Fibroblast of lung (primary cell): Measurements from ENCODE around the gene SRA1. TPM values are rescaled to one million over a fixed set of nuclear protein-coding genes. Genes with fewer than 3 reads are reported as not detected.
A peak's percentile ranks its signal among the peaks of the same experiment; 100 is the strongest.

Experiments
- DNase-seq, 2 donors: peaks; one replicate each; pipeline versions ENCODE4 v3.0.0 to v3.0.0-alpha.2; 2010; ENCODE audit warnings: low read depth in 2 of 2
- H2AFZ ChIP-seq: 2 replicates; pipeline ENCODE4 v1.5.1; 2012; ENCODE audit warnings: low read length, control low read depth, inconsistent platforms
- H3K27ac ChIP-seq: 2 replicates; pipeline ENCODE4 v1.5.1; 2011; ENCODE audit warnings: low read length, control low read depth; ENCODE audit not compliant: insufficient read depth
- H3K27me3 ChIP-seq: 2 replicates; pipeline ENCODE4 v1.5.1; 2011; ENCODE audit warnings: mild to moderate bottlenecking, low read length; ENCODE audit not compliant: control insufficient read depth, insufficient read depth
- H3K36me3 ChIP-seq: 2 replicates; pipeline ENCODE4 v1.5.1; 2011; ENCODE audit warnings: low read length; ENCODE audit not compliant: control insufficient read depth, insufficient read depth
- H3K4me1 ChIP-seq: 2 replicates; pipeline ENCODE4 v1.5.1; 2011; ENCODE audit warnings: low read length; ENCODE audit not compliant: control insufficient read depth, insufficient read depth; ENCODE audit errors: extremely low read depth
- H3K4me2 ChIP-seq: 2 replicates; pipeline ENCODE4 v1.5.1; 2011; ENCODE audit warnings: low read length, control low read depth; ENCODE audit not compliant: insufficient read depth; ENCODE audit errors: extremely low read depth
- H3K4me3 ChIP-seq, 4 experiments: fragments of 200-600 bp in 1 of 4; sonication (generic) in 1 of 4; replicated peaks in 1 of 4; 2 replicates each; pipeline ENCODE4 v1.5.1; 2011 to 2016; ENCODE audit warnings: low read length in 4 of 4, low read depth in 3 of 4, mild to moderate bottlenecking in 3 of 4, control low read depth in 2 of 4, inconsistent platforms in 1 of 4, mixed read lengths in 1 of 4; ENCODE audit not compliant: insufficient read depth in 1 of 4; ENCODE audit errors: control extremely low read depth in 1 of 4
- H3K79me2 ChIP-seq: 2 replicates; pipeline ENCODE4 v1.5.1; 2012; ENCODE audit warnings: mild to moderate bottlenecking, low read length, inconsistent platforms; ENCODE audit not compliant: control insufficient read depth, insufficient read depth
- H3K9ac ChIP-seq: 2 replicates; pipeline ENCODE4 v1.5.1; 2011; ENCODE audit warnings: mild to moderate bottlenecking, low read length, control low read depth; ENCODE audit not compliant: insufficient read depth
- H3K9me3 ChIP-seq: 2 replicates; pipeline ENCODE4 v1.5.1; 2012; ENCODE audit warnings: low read depth, low read length; ENCODE audit not compliant: control insufficient read depth, insufficient read depth
- H4K20me1 ChIP-seq: 2 replicates; pipeline ENCODE4 v1.5.1; 2011; ENCODE audit warnings: low read length; ENCODE audit not compliant: control insufficient read depth, insufficient read depth; ENCODE audit errors: extremely low read depth
- EZH2 ChIP-seq: IDR thresholded peaks from 2 replicates; pipeline ENCODE4 v1.5.1; 2012; ENCODE audit warnings: low read length, control low read depth, mild to moderate bottlenecking; ENCODE audit errors: missing control alignments
- polyA plus RNA-seq, 2 donors: library from polyadenylated mRNA; depleted of rRNA in 1 of 2; stranded (reverse) in 1 of 2; unstranded in 1 of 2; fragments of >200 nt; gene quantifications; 2 replicates each; pipeline ENCODE4 v1.2.1, GENCODE V29; 2011 to 2012; ENCODE audit warnings: missing spikeins in 1 of 2
- total RNA-seq: library from RNA; depleted of rRNA; stranded (reverse); fragments of >200 nt; gene quantifications from 2 replicates; pipeline ENCODE4 v1.2.1, GENCODE V29; 2014
- TF ChIP-seq, protein P1 (sequence below), 2 donors: IDR thresholded peaks in 1 of 2; conservative IDR thresholded peaks in 1 of 2; 1 replicate in 1 of 2; 2 replicates in 1 of 2; pipeline ENCODE4 v1.5.1; 2011 to 2012; ENCODE audit warnings: low read length in 2 of 2, control low read depth in 1 of 2, inconsistent platforms in 1 of 2, low read depth in 1 of 2, mild to moderate bottlenecking in 1 of 2

The SRA1 gene
- total and polyA plus RNA-seq, 2 donors (not counting 1 experiment from before 2014, with no cell fraction given) = 39.1 to 55.5 TPM

DNA sequence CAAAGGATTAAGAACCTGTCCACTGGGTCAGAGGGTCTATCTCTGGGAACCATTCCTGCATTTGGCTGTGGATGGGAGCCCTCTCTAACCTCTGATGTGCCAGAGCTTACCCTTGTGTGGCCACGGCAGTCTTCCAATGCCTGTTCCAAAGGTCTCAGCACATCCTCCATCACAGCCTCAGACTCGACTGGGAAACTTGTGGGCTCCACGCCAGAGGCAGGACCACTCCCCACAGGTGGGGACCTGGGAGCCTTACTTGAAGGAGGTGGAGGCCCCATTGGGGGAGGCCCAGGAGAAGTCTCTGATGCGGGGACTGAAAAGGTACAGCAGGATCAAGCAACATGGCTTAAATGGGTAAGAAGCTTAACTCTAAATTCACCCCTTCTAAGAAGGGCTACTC lies 5.4 kb downstream of the SRA1 start:
- H3K27me3 ChIP-seq = no peaks in the 10 kb centered on the region
- no peak for DNase-seq
- H3K9me3 ChIP-seq = no peaks in the 10 kb centered on the region
- H3K4me2 ChIP-seq = no peak overlapping the region
- H3K27ac ChIP-seq = no peak overlapping the region
- H3K4me1 ChIP-seq = peaks cover 15% of the 10 kb centered on the region
- H3K36me3 ChIP-seq = peaks cover 21% of the 10 kb centered on the region
- peaks cover 38% of the 10 kb centered on the region for H3K79me2 ChIP-seq
- H3K9ac ChIP-seq = no peak overlapping the region
- H3K4me3 ChIP-seq = no peak overlapping the region
- H4K20me1 ChIP-seq = peaks cover 2% of the 10 kb centered on the region
- H2AFZ ChIP-seq = no peak overlapping the region
- TF ChIP-seq, protein P1, sequence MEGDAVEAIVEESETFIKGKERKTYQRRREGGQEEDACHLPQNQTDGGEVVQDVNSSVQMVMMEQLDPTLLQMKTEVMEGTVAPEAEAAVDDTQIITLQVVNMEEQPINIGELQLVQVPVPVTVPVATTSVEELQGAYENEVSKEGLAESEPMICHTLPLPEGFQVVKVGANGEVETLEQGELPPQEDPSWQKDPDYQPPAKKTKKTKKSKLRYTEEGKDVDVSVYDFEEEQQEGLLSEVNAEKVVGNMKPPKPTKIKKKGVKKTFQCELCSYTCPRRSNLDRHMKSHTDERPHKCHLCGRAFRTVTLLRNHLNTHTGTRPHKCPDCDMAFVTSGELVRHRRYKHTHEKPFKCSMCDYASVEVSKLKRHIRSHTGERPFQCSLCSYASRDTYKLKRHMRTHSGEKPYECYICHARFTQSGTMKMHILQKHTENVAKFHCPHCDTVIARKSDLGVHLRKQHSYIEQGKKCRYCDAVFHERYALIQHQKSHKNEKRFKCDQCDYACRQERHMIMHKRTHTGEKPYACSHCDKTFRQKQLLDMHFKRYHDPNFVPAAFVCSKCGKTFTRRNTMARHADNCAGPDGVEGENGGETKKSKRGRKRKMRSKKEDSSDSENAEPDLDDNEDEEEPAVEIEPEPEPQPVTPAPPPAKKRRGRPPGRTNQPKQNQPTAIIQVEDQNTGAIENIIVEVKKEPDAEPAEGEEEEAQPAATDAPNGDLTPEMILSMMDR (conservative IDR thresholded peaks at IDR 0.05 in 1 of 2, IDR thresholded peaks at IDR 0.05 in 1 of 2; ENCODE audit: low read depth in 1 of 2, low read length in 2 of 2) = no peak
- TF ChIP-seq EZH2 = no peak

DNA sequence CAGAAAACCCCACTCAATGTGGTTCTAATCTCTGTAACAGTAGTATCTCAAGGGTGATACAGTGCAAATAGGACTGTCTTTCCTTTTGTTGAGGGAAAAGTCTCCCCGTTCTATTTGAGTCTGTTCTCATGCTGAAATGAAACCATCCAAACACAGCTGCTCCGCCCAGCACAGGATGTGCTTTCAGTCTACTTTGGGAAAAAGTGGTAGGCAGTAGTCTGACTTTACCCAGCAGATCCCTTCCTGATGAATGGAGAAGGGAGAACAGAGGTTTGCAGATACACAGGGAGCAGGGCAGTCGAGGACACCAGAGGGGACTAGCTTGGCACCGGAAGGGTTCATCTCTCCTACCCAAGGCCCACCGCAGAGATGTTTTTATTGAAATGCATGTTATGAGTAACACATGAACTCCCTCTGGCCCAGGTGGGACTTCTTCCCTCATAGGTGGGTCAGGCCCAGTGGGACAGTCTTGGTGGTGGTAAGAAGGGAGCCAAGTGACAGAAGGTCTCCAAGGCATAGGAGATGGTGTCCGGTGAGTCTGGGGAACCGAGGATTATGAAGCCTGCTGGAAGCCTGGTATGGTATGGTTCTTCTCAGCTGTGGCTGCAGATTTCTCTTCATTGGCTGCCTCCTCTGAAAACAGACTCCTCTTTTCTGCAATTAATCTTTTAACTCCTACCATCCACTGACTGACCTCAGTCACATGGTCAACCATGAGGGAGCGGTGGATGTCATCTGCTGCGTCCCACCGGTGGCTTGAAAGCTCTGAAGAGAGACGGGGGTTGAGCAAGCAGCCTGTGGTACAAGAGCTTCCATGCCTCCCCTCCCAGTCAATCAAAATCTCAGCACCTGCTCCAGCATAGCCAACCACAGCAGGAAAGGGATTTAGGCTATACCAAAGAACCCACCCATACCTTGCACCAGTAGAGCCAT lies 6.9 kb downstream of the SRA1 start:
- Histone ChIP-seq H3K9ac (no peak overlapping the region), H3K27ac (no peak overlapping the region), H3K9me3 (no peaks in the 10 kb centered on the region), H3K4me3 (no peak overlapping the region), H3K79me2 (peaks cover 25% of the 10 kb centered on the region), H3K36me3 (peaks cover 21% of the 10 kb centered on the region), H4K20me1 (peaks cover 2% of the 10 kb centered on the region), H2AFZ (no peak overlapping the region), H3K4me2 (no peak overlapping the region), H3K4me1 (peaks cover 15% of the 10 kb centered on the region), H3K27me3 (no peaks in the 10 kb centered on the region)
- no peak for DNase-seq
- TF ChIP-seq, protein P1 (conservative IDR thresholded peaks at IDR 0.05 in 1 of 2, IDR thresholded peaks at IDR 0.05 in 1 of 2; ENCODE audit: low read depth in 1 of 2, low read length in 2 of 2) = no peak
- TF ChIP-seq EZH2 = no peak

DNA sequence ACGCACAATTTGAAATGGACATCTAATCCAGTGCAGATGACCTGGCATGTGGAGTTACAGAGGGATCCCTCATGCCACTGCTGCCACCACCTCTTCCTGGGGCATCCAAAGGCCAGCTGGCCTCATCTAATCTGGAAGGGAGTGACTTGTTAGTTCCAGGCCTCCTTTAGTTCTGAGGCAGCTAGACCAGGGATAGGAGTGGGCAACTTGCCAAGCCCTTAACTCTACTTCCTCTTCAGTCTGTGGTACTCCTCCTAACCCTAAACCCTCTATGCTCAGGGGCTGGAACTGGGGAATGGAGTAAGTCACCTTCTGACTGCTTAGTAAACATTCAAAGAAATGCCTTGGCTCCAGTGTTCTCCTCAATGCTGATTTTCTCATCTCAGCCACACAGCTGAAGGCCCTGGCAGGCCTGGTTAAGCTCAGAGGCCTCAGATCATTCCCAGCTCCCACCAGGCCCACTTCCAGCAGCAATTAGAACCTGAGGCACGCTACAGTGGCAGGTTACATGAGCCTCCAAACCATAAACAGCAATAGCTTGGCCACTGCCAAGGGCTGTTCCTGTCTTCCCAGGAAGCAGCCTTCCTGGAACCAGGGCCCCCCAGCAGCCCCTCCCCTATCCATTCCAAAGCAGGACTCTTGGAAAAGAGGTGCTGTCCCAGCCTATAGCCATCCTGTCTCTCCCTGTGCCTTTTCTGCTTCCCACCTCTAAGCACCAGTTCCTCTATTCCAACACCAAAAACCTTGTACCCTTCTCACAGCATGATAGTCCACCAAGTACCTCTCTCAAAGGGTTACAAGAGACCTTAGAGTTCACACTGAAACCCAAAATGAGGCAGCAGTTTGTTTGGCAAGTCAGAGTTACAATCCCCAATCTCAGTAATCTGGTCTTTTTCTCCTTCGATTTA lies 7.8 kb downstream of the SRA1 start:
- H3K9ac ChIP-seq = no peak overlapping the region
- H3K27ac ChIP-seq = no peak overlapping the region
- peak; percentile 33 to 49 for DNase-seq
- peaks cover 20% of the 10 kb centered on the region for H3K79me2 ChIP-seq
- H3K27me3 ChIP-seq = no peaks in the 10 kb centered on the region
- peaks cover 15% of the 10 kb centered on the region for H3K4me1 ChIP-seq
- no peaks in the 10 kb centered on the region for H3K9me3 ChIP-seq
- no peak overlapping the region for H2AFZ ChIP-seq
- peaks cover 21% of the 10 kb centered on the region for H3K36me3 ChIP-seq
- H3K4me3 ChIP-seq = no peak overlapping the region
- no peak overlapping the region for H3K4me2 ChIP-seq
- H4K20me1 ChIP-seq = peaks cover 2% of the 10 kb centered on the region
- TF ChIP-seq EZH2 = no peak
- TF ChIP-seq, protein P1 (conservative IDR thresholded peaks at IDR 0.05 in 1 of 2, IDR thresholded peaks at IDR 0.05 in 1 of 2; ENCODE audit: low read depth in 1 of 2, low read length in 2 of 2) = no peak
